CD4-positive, alpha-beta T cell treated with Interferon alpha-2 for 1 hour (primary cell): Measurements from ENCODE around the gene TRIM51G.
"Not testable (repeated sequence)": the region's sequence is repeated elsewhere in the genome, so short reads cannot be mapped to it uniquely, and the experiment has no call there.

Experiments
- DNase-seq, 2 donors: peaks; one replicate each; pipeline ENCODE4 v3.0.0-alpha.2; 2020 to 2022

The TRIM51G gene

GRCh38 chr11:48983785-48984184, at the start of gene TRIM51G:
Gene TRIM51G, minus strand, starts transcription at chr11:48983885. Its CDS starts 2,190 bp downstream, at chr11:48981695.
- DNase-seq = not testable (repeated sequence)

GRCh38 chr11:49028523-49028922, 44.8 kb upstream of the TRIM51G start, which contains the start of gene TRIM49B:
Gene TRIM49B, plus strand, starts transcription at chr11:49028823. Its CDS starts 2,777 bp downstream, at chr11:49031600.
- not testable (repeated sequence) for DNase-seq

GRCh38 chr11:48968592-48968991, 15.1 kb downstream of the TRIM51G start:
- not testable (repeated sequence) for DNase-seq

GRCh38 chr11:48955315-48956049, 28.2 kb downstream of the TRIM51G start:
- not testable (repeated sequence) for DNase-seq

GRCh38 chr11:48945796-48946195, 37.9 kb downstream of the TRIM51G start:
- not testable (repeated sequence) for DNase-seq
